Forelimb muscle (tissue), 1 donor: Measurements from ENCODE around the gene A2M. TPM values are rescaled to one million over a fixed set of nuclear protein-coding genes. Genes with fewer than 3 reads are reported as not detected.
A peak's percentile ranks its signal among the peaks of the same experiment; 100 is the strongest.

Experiments used
- DNase-seq: peaks from one replicate; pipeline ENCODE4 v3.0.0-alpha.2; 2013; ENCODE audit warnings: low read depth
- polyA plus RNA-seq: library from polyadenylated mRNA; unstranded; fragments of 120-200 nt; gene quantifications from one replicate; pipeline ENCODE4 v1.2.1, GENCODE V29; 2013; ENCODE audit not compliant: insufficient read length

The A2M gene
- polyA plus RNA-seq, 1 donor, result 231 TPM

DNA sequence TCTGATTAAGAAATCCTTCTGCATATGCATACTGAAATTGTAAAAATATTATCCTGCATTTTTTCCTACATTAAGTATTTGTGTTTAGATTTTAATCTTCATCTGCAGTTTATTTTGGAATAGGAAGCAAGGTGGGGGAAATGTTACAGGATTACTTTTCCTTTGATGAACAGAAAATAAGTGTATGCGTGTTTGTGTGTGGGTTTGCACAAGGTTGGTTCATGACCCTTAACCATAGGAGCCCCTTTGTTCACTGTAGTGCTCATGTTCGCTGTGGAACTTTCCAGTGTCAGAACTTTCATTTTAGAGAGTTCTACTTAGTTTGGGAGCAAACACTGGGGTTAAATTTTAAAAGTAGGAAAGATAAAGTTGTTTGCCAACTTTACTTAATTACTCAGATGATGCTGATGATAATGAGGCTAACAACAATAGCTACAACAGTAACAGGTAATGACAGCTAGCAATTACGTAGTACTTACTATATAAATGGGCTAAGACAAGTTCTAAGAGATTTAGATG, 6.4 kb upstream of the A2M start:
- DNase-seq, result no peak

DNA sequence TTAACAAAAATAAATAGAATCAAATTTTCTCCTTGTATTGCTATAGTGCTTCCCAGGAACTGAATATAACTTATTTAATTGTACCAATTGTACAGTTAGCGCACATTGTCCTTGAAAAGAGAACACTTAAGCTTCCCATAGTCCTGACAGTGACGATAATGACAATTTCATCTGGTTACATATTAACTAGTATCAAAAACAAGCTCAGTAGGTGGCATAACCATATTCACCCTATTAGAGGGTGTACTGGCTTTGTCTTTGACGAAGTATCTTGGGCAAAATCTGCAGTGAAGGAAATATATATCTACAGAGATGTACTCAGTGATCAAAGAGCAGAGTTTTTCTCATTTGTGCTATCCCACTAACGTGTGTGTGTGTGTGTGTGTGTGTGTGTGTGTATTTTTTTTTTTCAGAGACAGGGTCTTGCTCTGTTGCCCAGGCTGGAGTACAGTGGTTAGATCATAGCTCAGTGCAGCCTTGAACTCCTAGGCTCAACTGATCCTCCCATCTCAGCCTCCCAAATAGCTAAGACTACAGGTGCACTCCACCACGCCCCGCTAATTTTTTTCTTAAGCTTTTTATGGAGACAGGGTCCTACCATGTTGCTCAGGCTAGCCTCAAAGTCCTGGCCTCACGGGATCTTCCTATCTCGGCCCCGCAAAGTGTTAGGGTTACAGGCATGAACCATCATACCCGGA, 4.9 kb upstream of the A2M start:
- DNase-seq, result no peak

DNA sequence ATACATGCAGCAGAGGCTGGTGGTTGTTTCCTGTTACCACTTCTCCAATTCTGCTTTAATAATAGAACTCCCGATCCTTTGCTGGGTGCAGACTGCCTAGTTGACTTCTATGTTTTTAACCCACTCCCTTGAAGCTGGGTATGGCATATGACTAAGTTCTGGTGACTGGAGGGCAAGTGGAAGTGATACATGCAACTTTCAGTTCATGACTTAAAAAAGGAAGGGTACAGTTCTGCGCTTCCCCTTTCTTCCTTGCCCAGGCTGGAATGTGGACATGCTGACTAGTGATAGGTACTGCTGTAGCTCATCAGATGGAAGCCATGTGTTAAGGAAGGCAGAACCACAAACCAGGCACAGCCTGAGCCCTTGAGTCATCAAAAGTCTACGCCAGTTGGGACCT, 2.4 kb upstream of the A2M start:
- peak; percentile 22 for DNase-seq

DNA sequence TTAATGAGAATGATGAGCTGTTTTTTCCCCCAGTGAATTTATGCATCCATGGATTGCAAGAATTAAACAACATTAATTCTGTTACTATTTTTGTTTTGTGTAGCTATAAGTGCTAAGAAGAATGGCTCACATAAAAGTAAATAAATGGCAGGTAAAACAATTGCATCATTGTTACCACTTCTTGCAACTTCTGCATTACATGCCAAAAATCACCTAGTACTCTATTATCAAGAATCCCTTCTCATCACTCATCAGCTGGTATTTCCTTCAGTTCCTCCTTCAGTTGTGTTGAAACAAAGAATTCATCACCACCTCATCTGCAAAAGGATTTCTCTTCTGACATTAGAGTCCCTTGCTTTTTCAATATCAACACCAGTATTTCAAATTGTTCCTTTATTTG, 773 bp downstream of the A2M start:
- no peak for DNase-seq

DNA sequence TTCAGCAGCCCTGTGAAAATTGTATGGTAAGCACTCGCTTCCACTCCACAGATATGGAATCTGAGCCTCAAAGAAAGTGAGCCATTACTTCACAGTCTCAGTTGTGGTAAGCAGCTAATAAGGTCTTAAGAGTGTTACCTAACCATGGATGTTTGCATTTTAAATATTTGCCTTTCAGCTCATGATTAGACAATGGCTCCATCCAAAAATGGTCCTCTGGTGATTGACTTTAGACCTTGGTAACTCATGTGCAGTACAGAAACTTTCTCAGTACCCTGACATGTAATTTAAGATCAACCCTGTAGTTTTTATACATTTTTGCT, 1.8 kb downstream of the A2M start:
- no peak for DNase-seq

DNA sequence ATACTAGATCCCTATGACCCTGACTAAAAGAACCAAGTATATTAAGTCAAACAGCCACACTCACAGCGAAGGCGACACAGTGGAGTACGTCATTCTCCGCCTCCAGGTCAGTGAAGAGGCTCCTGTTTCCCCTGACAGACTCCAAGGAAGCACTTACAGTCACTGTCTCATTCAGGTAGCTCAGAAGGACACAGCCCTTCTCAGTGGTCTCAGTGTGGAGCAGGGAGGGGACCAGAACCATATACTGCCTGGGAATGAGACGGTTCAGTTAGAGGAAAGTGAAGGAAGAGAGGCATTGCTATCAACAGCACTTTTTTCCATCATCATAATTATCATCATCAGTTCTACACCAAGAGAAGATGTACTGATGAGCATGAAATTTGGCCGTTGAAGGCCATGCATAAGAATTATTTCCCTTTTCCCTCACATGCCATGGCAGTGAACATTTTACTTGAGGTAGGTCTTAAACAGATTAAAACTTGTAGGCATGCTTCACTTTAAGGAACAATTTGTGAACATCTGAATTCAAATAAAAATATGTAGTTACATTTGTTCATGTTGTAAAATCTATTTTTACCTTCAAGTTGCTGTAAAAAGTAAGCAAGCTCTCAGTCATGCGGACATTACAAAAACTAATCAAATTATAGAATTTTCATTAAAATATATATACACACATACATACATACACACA, 2.3 kb downstream of the A2M start:
- DNase-seq, result no peak

DNA sequence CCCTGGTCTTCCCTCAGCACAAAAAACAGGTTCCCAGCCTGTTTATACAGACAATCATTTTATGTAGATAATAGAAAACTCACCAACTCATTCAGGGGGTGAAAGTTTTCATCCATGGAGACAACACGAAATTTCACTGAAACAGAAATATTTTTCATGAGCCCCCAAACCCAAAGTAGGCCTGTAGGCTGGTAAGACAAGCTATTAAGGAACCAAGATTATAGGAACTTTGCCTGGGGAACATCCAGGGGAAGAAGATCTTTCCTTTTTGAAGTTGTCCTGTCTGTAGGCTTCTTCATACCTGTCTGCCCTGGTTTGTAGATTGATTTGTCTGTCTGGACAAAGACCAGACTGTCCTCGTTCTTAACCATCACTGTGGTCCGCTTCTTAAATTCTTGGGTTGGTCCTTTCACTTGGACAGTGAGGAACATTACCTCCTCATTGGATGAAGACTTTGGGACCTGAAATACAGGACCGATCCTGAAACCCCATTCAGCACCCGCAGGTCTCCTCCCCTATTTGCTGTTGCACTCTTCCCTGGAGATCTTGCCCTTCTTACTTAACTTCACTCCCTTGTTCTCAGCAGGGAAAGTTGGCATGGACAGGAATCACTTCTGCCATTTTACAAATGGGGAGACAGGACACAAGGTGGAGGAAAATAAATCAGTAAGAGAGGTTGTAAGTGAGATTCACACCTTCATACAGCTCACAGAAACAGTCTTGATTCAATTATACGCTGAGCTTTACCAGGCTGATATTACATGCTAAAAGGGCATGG, 3.5 kb downstream of the A2M start:
- DNase-seq, result no peak

DNA sequence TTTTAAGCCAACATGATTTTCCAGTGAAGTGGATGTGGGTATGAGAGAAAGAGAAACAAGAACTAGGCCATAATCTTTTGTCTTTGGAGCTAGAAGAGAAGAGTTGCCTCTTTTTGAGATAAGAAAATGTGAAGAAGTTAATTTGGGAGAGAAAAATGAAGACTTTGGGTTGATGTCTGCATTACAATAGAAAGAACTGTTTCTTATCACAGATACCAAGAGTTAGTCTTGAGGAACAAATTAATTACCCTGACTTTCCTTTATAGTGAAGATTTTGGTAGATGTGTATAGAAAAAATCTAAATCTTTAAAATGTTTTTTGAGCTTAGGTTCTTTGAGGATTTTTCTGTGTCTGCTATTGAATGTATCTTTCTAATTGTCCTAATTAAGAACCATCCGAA, 4.2 kb downstream of the A2M start:
- DNase-seq, result no peak

DNA sequence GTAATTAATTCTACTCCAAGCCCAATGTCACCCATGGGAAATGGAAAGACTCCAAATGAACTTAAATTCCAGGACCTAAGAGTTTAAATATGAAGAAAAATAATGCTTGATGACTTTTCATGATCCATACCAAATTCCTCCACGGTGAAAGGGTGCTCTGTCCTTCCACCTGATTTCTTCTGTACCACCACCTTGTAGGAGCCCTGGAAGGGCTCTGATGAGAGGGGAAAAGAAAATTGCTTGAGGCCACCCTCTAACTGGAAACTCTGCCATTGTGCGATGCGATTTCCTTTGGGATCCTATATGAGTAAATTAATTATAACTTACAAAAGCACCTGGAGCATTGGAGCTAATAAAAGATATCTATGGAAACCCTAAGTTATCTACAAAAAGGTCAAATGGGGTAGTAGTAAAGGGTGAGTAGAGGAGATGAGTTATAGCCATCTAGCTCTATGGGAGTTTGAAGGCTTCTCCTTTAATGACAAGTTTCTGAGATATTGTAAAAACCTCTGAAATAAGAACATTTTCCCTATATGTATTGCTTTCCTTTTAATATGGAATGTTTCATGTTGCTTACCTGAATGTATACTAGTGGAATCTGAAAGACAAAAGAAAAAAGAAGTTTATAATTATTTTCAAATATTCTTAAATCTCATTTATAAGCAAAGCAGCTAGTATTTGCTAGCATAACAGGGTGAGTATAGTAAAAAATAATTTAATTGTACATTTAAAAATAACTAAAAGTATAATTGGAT, 5.8 kb downstream of the A2M start:
- no peak for DNase-seq

DNA sequence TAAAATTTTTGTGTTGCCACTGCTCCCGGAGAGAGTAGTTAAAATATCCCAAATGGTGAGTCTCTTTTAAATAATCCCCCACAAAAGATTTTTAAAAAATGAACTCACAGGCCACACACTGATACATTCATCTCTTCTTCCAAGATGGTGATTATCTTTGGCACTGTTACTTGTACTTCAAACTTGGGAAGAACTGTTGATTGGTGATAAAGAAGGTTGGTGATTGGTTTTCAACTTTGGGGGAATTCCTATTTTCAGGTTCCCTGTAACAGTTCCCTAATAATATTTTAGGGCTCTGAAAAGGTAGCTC, 6.6 kb downstream of the A2M start:
- no peak for DNase-seq

DNA sequence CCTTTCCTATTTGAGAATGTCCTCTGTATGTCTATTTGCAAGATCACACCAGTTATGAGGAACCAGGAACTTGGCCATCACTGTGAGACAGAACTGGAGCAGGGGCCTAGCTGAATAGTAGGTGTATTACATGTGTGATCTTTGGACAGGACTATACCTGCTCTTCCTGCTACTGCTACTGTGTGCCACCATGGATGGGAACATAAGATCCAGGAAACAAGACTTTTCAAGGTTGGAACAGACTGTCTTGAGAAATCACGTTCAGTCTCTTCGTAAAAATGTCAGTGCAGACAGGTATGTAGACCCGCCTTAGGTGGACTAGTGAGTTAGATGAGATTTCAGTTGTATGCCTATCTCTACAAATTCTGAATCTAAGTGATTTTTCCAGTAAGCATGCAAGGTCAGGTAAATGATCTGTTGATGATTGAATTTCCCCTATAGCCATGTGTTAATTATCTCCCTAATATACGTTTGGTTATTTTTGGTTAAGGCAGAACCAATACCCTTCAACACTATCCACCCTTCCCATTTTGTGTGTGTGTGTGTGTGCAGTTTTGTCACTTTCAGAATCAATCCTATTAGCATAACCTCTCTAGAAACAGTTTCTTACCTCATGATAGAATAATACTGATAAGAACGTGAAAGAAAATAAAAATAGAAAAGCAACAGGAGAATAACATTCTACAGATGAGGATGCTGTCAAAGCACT, 7.1 kb downstream of the A2M start:
- no peak for DNase-seq

DNA sequence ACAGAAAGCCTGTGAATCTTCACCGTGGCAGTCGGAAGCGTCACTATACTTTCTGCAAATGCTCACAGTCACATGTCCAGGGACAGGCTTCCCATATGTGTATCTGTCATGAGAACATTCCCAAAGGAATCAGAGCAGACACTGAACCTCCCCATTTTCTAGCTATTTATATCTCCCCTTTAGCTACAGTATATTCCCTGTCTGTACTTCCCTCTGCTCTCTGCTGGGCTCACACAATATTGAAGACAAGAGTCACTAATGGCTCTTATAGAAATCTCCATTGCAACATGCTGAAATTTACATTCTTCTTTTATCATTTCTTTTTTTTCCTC, 8.2 kb downstream of the A2M start:
- no peak for DNase-seq

DNA sequence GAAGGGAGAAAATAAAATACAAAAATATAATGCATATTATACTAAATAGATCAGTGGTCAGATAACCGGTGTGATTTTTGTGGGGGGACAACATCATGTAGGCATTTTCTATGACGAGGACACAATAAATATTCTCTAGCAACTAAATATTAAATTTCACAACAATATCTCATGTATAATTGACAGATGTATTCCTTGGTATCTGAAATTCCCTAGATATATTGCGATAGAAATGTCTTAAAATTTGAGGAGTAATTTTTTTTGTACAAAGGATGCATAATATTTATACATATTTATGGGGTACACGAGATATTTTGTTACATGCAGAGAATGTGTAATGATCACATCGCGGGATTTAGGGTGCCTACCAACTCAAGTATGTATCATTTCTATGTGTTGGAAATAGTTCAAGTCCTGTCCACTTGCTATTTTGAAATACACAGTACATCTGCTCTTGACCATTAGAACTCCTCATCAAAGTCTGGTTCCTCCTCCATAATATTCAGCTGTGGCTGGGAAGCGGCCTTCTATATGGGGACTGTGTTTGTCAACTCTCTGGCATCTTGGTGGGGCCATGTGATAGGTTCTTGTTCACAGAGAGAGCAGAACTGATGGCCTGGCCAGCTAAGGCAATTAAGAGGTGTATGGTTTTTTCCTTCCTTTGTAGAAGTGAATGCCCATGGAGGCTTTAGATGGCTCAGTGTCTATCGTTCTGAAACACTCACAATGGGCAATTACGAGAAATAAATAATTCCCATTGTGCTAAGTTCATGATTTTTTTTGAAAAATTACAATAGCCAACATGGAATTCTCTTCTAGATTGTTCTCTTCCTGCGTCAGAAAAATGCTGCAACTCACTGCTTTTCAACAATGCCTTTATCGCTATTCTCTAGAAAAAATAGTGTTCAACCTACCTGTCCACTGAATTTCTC, 8.8 kb downstream of the A2M start:
- no peak for DNase-seq

DNA sequence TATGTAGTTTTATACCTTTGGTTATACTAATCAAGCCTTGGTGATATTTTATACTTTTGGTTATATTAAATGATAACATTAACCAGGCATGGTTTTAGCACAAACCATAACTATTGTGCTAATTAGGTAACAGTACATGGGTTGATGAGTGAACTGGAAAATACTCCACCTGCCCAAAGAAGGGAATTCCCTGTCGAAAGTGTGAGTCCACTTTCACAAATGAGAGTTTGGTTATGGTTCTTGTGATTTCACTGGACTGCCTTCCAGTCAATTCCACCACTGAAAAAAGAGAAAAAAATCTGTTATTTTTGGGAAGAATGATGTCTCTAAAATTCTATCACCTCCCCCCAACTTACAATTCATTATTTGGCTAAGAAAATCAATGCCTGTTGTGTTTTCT, 9.7 kb downstream of the A2M start:
- no peak for DNase-seq

DNA sequence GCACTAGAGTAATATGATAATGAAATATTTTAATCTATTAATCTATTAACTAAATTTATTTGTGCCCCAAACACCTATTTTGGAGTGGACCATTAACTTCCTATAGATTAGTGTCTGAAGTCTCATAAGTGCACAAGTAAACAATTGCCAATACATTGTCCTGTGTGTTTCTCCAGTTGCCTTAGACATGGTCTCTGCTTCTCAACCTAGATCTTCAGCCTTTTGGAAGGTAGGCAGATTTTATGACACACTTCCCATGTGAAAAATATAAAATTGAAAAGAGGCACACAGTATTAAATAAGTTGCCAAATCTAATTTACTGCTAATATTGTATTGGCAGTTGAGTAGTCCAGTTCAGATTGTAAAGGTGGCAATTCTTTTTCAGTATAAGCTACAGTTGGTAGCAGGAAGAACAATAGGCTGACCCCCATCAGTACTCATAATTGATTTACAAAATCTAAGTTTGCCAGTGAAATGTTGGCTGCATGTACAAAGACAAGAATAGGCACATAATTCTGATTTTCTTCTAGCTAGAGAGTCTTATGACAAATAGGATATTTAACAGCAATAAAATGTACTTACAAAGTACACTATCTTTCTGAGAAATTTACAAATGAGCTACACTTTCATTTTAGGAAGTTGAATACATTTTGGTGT, 10.8 kb downstream of the A2M start:
- DNase-seq, result no peak

DNA sequence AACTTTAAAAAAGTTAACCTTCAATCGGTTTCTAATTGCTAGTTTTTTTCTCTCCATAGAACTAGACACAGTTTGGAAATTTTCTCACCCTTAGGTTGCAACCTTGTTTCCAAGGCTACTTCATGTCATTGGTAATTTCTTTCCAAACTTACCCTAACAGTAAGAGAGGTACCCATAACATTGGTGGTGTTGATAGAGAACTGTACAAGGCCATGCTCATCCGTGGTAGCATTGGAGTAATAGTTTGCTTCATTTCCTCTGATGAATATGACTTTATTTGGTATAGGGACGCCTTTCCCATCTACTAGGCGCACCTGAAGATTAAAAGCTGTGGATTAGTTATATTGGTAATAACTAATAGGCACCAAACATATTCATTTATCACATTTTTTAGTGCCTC, 11.6 kb downstream of the A2M start:
- no peak for DNase-seq

DNA sequence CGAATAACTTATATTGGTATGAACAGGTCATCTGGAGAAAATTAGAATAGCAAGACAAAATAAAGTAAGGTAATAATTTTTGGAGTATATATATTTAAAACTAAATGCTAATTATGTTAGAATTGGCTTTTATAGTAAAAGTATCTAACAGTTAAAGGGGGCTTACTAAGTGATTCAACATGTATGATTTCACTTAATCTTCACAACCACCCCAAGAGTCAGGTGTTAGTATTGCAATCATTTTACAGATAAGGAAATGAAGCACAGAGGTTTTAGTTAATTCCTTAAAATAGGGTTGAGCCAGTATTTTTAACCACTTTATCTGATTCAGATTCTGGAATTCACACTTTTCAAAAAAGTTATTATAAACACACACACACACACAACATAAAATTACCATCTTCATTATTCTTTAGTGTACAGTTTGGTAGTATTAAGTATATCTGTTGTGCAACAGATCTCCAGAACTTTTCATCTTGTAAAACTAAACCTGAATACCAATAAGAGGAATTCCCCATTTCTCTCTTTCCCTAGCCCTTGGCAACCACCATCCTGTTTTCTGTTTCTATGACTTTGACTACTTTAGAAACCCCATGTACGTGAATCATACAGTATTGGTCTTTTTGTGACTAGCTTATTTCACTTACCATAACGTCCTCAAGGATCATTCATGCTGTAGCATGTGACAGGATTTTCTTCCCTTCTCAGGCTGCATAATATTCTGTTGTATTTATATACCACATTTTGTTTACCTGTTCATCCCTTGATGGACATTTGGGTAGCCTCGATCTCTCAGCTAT, 12.5 kb downstream of the A2M start:
- no peak for DNase-seq

DNA sequence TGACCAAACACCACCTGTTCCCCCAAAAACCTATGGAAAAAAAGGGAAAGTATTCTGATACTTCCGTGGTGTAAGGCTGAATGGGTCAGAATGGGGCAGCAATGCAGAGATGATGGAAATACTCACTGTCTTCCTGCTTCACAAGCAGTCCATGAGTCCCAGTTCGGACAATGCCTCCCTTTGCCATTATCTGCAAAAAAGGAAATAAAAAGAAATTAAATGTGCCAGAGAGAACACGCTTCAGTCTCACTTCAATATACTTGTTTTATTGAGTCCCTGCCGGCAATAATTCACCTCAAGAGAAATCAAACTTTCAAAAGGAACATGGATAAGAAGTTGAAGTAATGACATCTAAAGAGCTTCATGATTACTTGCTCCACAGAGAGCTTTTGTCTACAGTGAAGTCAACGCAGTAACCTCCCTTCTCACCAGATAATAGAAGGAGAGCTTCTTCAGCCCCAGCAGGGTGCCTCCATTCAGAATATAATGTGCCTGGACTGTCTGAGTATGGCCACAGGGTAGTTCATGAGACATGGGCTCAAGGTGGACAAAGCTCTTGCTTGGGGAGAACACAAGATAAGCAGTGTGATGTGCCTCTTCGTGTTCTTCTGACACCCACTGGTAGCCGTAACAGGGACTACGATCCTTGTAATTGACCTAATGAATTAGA, 14.6 kb downstream of the A2M start:
- DNase-seq, result no peak
